Measurements from ENCODE around the gene SIT1. TPM values are rescaled to one million over a fixed set of nuclear protein-coding genes. Genes with fewer than 3 reads are reported as not detected.

The SIT1 gene
- total RNA-seq, 1 donor from 2014 or later = not detected

- Mint-ChIP-seq H3K9me3 (ENCODE audit: low read depth) (peaks cover 8% of the 10 kb centered on the region), H3K36me3 (ENCODE audit: insufficient read depth) (peaks cover 5% of the 10 kb centered on the region), H3K4me1 (ENCODE audit: low read depth) (no peaks in the 10 kb centered on the region), H3K4me3 (ENCODE audit: low read depth) (no peak overlapping the region), H3K27ac (no peak overlapping the region), H3K27me3 (peaks cover 6% of the 10 kb centered on the region)
- DNase-seq (ENCODE audit: low spot score, unreplicated experiment) = no peak
- no peak for TF ChIP-seq CTCF (IDR thresholded peaks at IDR 0.05; ENCODE audit: unreplicated experiment)
Measured at GRCh38 chr9:35636135-35636876, 14.4 kb downstream of the SIT1 start.

- Mint-ChIP-seq H3K4me1 (ENCODE audit: low read depth) (no peaks in the 10 kb centered on the region), H3K27ac (no peak overlapping the region), H3K4me3 (ENCODE audit: low read depth) (no peak overlapping the region), H3K9me3 (ENCODE audit: low read depth) (peaks cover 8% of the 10 kb centered on the region), H3K36me3 (ENCODE audit: insufficient read depth) (peaks cover 5% of the 10 kb centered on the region), H3K27me3 (peaks cover 6% of the 10 kb centered on the region)
- no peak for TF ChIP-seq CTCF (IDR thresholded peaks at IDR 0.05; ENCODE audit: unreplicated experiment)
- DNase-seq (ENCODE audit: low spot score, unreplicated experiment) = no peak
Measured at GRCh38 chr9:35635730-35636129, 15.0 kb downstream of the SIT1 start.

- peaks cover 3% of the 10 kb centered on the region for H3K27me3 Mint-ChIP-seq
- no peaks in the 10 kb centered on the region for H3K9me3 Mint-ChIP-seq (ENCODE audit: low read depth)
- no peaks in the 10 kb centered on the region for H3K4me1 Mint-ChIP-seq (ENCODE audit: low read depth)
- DNase-seq (ENCODE audit: low spot score, unreplicated experiment) = no peak
- no peaks in the 10 kb centered on the region for H3K36me3 Mint-ChIP-seq (ENCODE audit: insufficient read depth)
- TF ChIP-seq CTCF (IDR thresholded peaks at IDR 0.05; ENCODE audit: unreplicated experiment) = no peak
- H3K4me3 Mint-ChIP-seq (ENCODE audit: low read depth) = no peak overlapping the region
- H3K27ac Mint-ChIP-seq = no peak overlapping the region
Measured at GRCh38 chr9:35629597-35629996, 21.1 kb downstream of the SIT1 start.

- TF ChIP-seq CTCF (IDR thresholded peaks at IDR 0.05; ENCODE audit: unreplicated experiment) = no peak
- no peak for DNase-seq (ENCODE audit: low spot score, unreplicated experiment)
- Mint-ChIP-seq H3K9me3 (ENCODE audit: low read depth) (no peaks in the 10 kb centered on the region), H3K27ac (no peak overlapping the region), H3K4me1 (ENCODE audit: low read depth) (no peaks in the 10 kb centered on the region), H3K4me3 (ENCODE audit: low read depth) (no peak overlapping the region), H3K36me3 (ENCODE audit: insufficient read depth) (no peaks in the 10 kb centered on the region), H3K27me3 (peaks cover 3% of the 10 kb centered on the region)
Measured at GRCh38 chr9:35628389-35628991, 22.2 kb downstream of the SIT1 start.

- Mint-ChIP-seq H3K27ac (no peak overlapping the region), H3K4me3 (ENCODE audit: low read depth) (no peak overlapping the region), H3K27me3 (peaks cover 3% of the 10 kb centered on the region), H3K9me3 (ENCODE audit: low read depth) (no peaks in the 10 kb centered on the region), H3K4me1 (ENCODE audit: low read depth) (no peaks in the 10 kb centered on the region), H3K36me3 (ENCODE audit: insufficient read depth) (no peaks in the 10 kb centered on the region)
- DNase-seq (ENCODE audit: low spot score, unreplicated experiment) = no peak
- no peak for TF ChIP-seq CTCF (IDR thresholded peaks at IDR 0.05; ENCODE audit: unreplicated experiment)
Measured at GRCh38 chr9:35627575-35627974, 23.2 kb downstream of the SIT1 start.
